ENCODE measurements around the gene KIF25. TPM values are rescaled to one million over a fixed set of nuclear protein-coding genes. Genes with fewer than 3 reads are reported as not detected.

Gene KIF25
- total RNA-seq, 1 donor from 2014 or later = not detected

GRCh38 chr6:167952512-167952859 is 45.0 kb upstream of the KIF25 start:
- no peak for DNase-seq (ENCODE audit: extremely low spot score, unreplicated experiment)
- Mint-ChIP-seq H3K4me3 (ENCODE audit: unreplicated experiment) (no peak overlapping the region), H3K36me3 (ENCODE audit: unreplicated experiment) (peaks cover 60% of the 10 kb centered on the region), H3K4me1 (ENCODE audit: unreplicated experiment) (peaks cover 9% of the 10 kb centered on the region), H3K27me3 (ENCODE audit: unreplicated experiment) (no peaks in the 10 kb centered on the region), H3K27ac (ENCODE audit: unreplicated experiment) (no peak overlapping the region), H3K9me3 (ENCODE audit: unreplicated experiment) (no peaks in the 10 kb centered on the region)
- TF ChIP-seq CTCF (IDR thresholded peaks at IDR 0.05) = no peak

- TF ChIP-seq CTCF (IDR thresholded peaks at IDR 0.05) = no peak
- no peak overlapping the region for H3K27ac Mint-ChIP-seq (ENCODE audit: unreplicated experiment)
- no peaks in the 10 kb centered on the region for H3K27me3 Mint-ChIP-seq (ENCODE audit: unreplicated experiment)
- no peaks in the 10 kb centered on the region for H3K9me3 Mint-ChIP-seq (ENCODE audit: unreplicated experiment)
- H3K4me3 Mint-ChIP-seq (ENCODE audit: unreplicated experiment) = no peak overlapping the region
- peaks cover 53% of the 10 kb centered on the region for H3K36me3 Mint-ChIP-seq (ENCODE audit: unreplicated experiment)
- peaks cover 9% of the 10 kb centered on the region for H3K4me1 Mint-ChIP-seq (ENCODE audit: unreplicated experiment)
- no peak for DNase-seq (ENCODE audit: extremely low spot score, unreplicated experiment)
Measured at GRCh38 chr6:167953551-167953950, 43.9 kb upstream of the KIF25 start.

- Mint-ChIP-seq H3K27me3 (ENCODE audit: unreplicated experiment) (no peaks in the 10 kb centered on the region), H3K36me3 (ENCODE audit: unreplicated experiment) (peaks cover 48% of the 10 kb centered on the region), H3K4me1 (ENCODE audit: unreplicated experiment) (peaks cover 8% of the 10 kb centered on the region), H3K9me3 (ENCODE audit: unreplicated experiment) (no peaks in the 10 kb centered on the region), H3K27ac (ENCODE audit: unreplicated experiment) (no peak overlapping the region), H3K4me3 (ENCODE audit: unreplicated experiment) (no peak overlapping the region)
- TF ChIP-seq CTCF (IDR thresholded peaks at IDR 0.05) = no peak
- DNase-seq (ENCODE audit: extremely low spot score, unreplicated experiment) = no peak
Measured at GRCh38 chr6:167954151-167954550, 43.3 kb upstream of the KIF25 start.

- no peak overlapping the region for H3K4me3 Mint-ChIP-seq (ENCODE audit: unreplicated experiment)
- TF ChIP-seq CTCF (IDR thresholded peaks at IDR 0.05) = no peak
- no peak overlapping the region for H3K27ac Mint-ChIP-seq (ENCODE audit: unreplicated experiment)
- no peak for DNase-seq (ENCODE audit: extremely low spot score, unreplicated experiment)
- peaks cover 36% of the 10 kb centered on the region for H3K36me3 Mint-ChIP-seq (ENCODE audit: unreplicated experiment)
- no peaks in the 10 kb centered on the region for H3K27me3 Mint-ChIP-seq (ENCODE audit: unreplicated experiment)
- H3K4me1 Mint-ChIP-seq (ENCODE audit: unreplicated experiment) = peaks cover 8% of the 10 kb centered on the region
- H3K9me3 Mint-ChIP-seq (ENCODE audit: unreplicated experiment) = no peaks in the 10 kb centered on the region
Measured at GRCh38 chr6:167956491-167956890, 41.0 kb upstream of the KIF25 start.

GRCh38 chr6:167956983-167957492 is 40.4 kb upstream of the KIF25 start:
- DNase-seq (ENCODE audit: extremely low spot score, unreplicated experiment) = no peak
- peaks cover 8% of the 10 kb centered on the region for H3K4me1 Mint-ChIP-seq (ENCODE audit: unreplicated experiment)
- H3K9me3 Mint-ChIP-seq (ENCODE audit: unreplicated experiment) = no peaks in the 10 kb centered on the region
- TF ChIP-seq CTCF (IDR thresholded peaks at IDR 0.05) = no peak
- no peaks in the 10 kb centered on the region for H3K27me3 Mint-ChIP-seq (ENCODE audit: unreplicated experiment)
- no peak overlapping the region for H3K4me3 Mint-ChIP-seq (ENCODE audit: unreplicated experiment)
- no peak overlapping the region for H3K27ac Mint-ChIP-seq (ENCODE audit: unreplicated experiment)
- H3K36me3 Mint-ChIP-seq (ENCODE audit: unreplicated experiment) = peaks cover 34% of the 10 kb centered on the region

Measured in osteocyte (in vitro differentiated cells).